HFFc6 (cell line): ENCODE data around the gene TAL1. TPM values are rescaled to one million over a fixed set of nuclear protein-coding genes. Genes with fewer than 3 reads are reported as not detected.

Source experiments
- DNase-seq: peaks from one replicate; pipeline ENCODE4 v3.0.0-alpha.2; 2018
- H3K27ac Mint-ChIP-seq: 2 replicates; pipeline ENCODE4 v1.8.0; 2020; ENCODE audit warnings: mild to moderate bottlenecking, mixed read lengths
- H3K27me3 Mint-ChIP-seq: 2 replicates; pipeline ENCODE4 v1.8.0; 2021; ENCODE audit warnings: mild to moderate bottlenecking, moderate library complexity, mixed read lengths; ENCODE audit not compliant: insufficient read depth
- H3K36me3 Mint-ChIP-seq: 2 replicates; pipeline ENCODE4 v1.8.0; 2021; ENCODE audit warnings: low read depth, mixed read lengths
- H3K4me1 Mint-ChIP-seq: 2 replicates; pipeline ENCODE4 v1.8.0; 2020; ENCODE audit warnings: low read depth, mixed read lengths
- H3K4me3 Mint-ChIP-seq: 2 replicates; pipeline ENCODE4 v1.8.0; 2020; ENCODE audit warnings: mild to moderate bottlenecking, moderate library complexity, mixed read lengths
- H3K9me3 Mint-ChIP-seq: 2 replicates; pipeline ENCODE4 v1.8.0; 2020; ENCODE audit warnings: mild to moderate bottlenecking, mixed read lengths
- CTCF ChIP-seq: fragments of 200-600 bp; sonication (generic); IDR thresholded peaks from 2 replicates; pipeline ENCODE4 v1.5.0; 2021; ENCODE audit warnings: antibody characterized with exemption, mild to moderate bottlenecking
- total RNA-seq, 6 experiments: library from RNA; stranded (reverse); fragmentation: NEBNext Ultra II Directional; extraction: Animal tissue kit (Norgen Biotek cat#: 25700); gene quantifications; 2 replicates in 1 of 6; 3 replicates in 5 of 6; pipeline ENCODE4 v1.2.3, GENCODE V29; 2021

Gene TAL1
- total RNA-seq, 6 experiments from 2014 or later = not detected

- no peaks in the 10 kb centered on the region for H3K9me3 Mint-ChIP-seq
- peaks cover 28% of the 10 kb centered on the region for H3K4me1 Mint-ChIP-seq
- no peak for DNase-seq
- TF ChIP-seq CTCF = no peak
- no peak overlapping the region for H3K4me3 Mint-ChIP-seq
- H3K27me3 Mint-ChIP-seq = peaks cover 16% of the 10 kb centered on the region
- H3K36me3 Mint-ChIP-seq = no peaks in the 10 kb centered on the region
- no peak overlapping the region for H3K27ac Mint-ChIP-seq
Measured at GRCh38 chr1:47187926-47188250, 44.1 kb downstream of the TAL1 start.

- H3K27ac Mint-ChIP-seq = no peak overlapping the region
- peaks cover 16% of the 10 kb centered on the region for H3K27me3 Mint-ChIP-seq
- no peak for TF ChIP-seq CTCF
- no peak for DNase-seq
- H3K36me3 Mint-ChIP-seq = no peaks in the 10 kb centered on the region
- H3K9me3 Mint-ChIP-seq = no peaks in the 10 kb centered on the region
- no peak overlapping the region for H3K4me3 Mint-ChIP-seq
- peaks cover 28% of the 10 kb centered on the region for H3K4me1 Mint-ChIP-seq
Measured at GRCh38 chr1:47187231-47187925, 44.6 kb downstream of the TAL1 start.

GRCh38 chr1:47186267-47187185, 45.5 kb downstream of the TAL1 start:
- Mint-ChIP-seq H3K9me3 (no peaks in the 10 kb centered on the region), H3K36me3 (no peaks in the 10 kb centered on the region), H3K27ac (no peak overlapping the region), H3K27me3 (peaks cover 12% of the 10 kb centered on the region), H3K4me1 (peaks cover 29% of the 10 kb centered on the region), H3K4me3 (no peak overlapping the region)
- no peak for DNase-seq
- no peak for TF ChIP-seq CTCF

- no peak overlapping the region for H3K27ac Mint-ChIP-seq
- no peak for DNase-seq
- TF ChIP-seq CTCF = no peak
- H3K36me3 Mint-ChIP-seq = no peaks in the 10 kb centered on the region
- peaks cover 9% of the 10 kb centered on the region for H3K27me3 Mint-ChIP-seq
- H3K4me1 Mint-ChIP-seq = peaks cover 24% of the 10 kb centered on the region
- H3K4me3 Mint-ChIP-seq = no peak overlapping the region
- H3K9me3 Mint-ChIP-seq = no peaks in the 10 kb centered on the region
Measured at GRCh38 chr1:47184822-47185677, 47.0 kb downstream of the TAL1 start.

- no peak for TF ChIP-seq CTCF
- Mint-ChIP-seq H3K4me1 (peaks cover 29% of the 10 kb centered on the region), H3K9me3 (no peaks in the 10 kb centered on the region), H3K36me3 (no peaks in the 10 kb centered on the region), H3K27ac (no peak overlapping the region), H3K27me3 (peaks cover 10% of the 10 kb centered on the region), H3K4me3 (no peak overlapping the region)
- DNase-seq = no peak
Measured at GRCh38 chr1:47184090-47184821, 47.8 kb downstream of the TAL1 start.
